DMS 273 (cell line): ENCODE data around the gene NEU2.

Experiments used
- DNase-seq: peaks from one replicate; lab custom pipeline; 2025; ENCODE audit not compliant: unreplicated experiment; lab: John Stamatoyannopoulos, UW

Gene NEU2

GRCh38 chr2:233075141-233075965, 42.9 kb downstream of the NEU2 start:
- DNase-seq = no peak

GRCh38 chr2:233075966-233076339, 43.5 kb downstream of the NEU2 start:
- DNase-seq = no peak

- peak; percentile 29 for DNase-seq
Observed at GRCh38 chr2:233076749-233077148, 44.3 kb downstream of the NEU2 start.

- no peak for DNase-seq
Observed at GRCh38 chr2:233079473-233079877, 47.0 kb downstream of the NEU2 start.

- no peak for DNase-seq
Observed at GRCh38 chr2:233079953-233080835, 47.7 kb downstream of the NEU2 start.

GRCh38 chr2:233080836-233081229, 48.4 kb downstream of the NEU2 start:
- DNase-seq = no peak

GRCh38 chr2:233081232-233081730, 48.8 kb downstream of the NEU2 start:
- DNase-seq = no peak

GRCh38 chr2:233081731-233082221, 49.3 kb downstream of the NEU2 start:
- no peak for DNase-seq

GRCh38 chr2:233082222-233082930, 49.9 kb downstream of the NEU2 start:
- DNase-seq = no peak

- no peak for DNase-seq
Observed at GRCh38 chr2:233082931-233083755, 50.7 kb downstream of the NEU2 start.

- DNase-seq = no peak
Observed at GRCh38 chr2:233083782-233084181, 51.3 kb downstream of the NEU2 start.

GRCh38 chr2:233084488-233084887, 52.0 kb downstream of the NEU2 start:
- no peak for DNase-seq
